SU-DHL-6 (cell line): ENCODE measurements around the gene SLC43A1.

Source experiments
- EZH2phosphoT487 ChIP-seq: fragments of 200-600 bp; sonication (generic), shearing (Covaris generic); conservative IDR thresholded peaks from 2 replicates; pipeline ENCODE4 v1.6.1; 2018; ENCODE audit warnings: mild to moderate bottlenecking, antibody characterized with exemption, low read length, moderate library complexity, mixed read lengths
- TF ChIP-seq, protein P1 (sequence below): fragments of 200-600 bp; sonication (generic); IDR thresholded peaks from one replicate; pipeline ENCODE4 v1.5.1; 2017; ENCODE audit warnings: antibody characterized with exemption, mild to moderate bottlenecking, low read length, moderate library complexity; ENCODE audit not compliant: insufficient read depth, poor library complexity, severe bottlenecking

DNA sequence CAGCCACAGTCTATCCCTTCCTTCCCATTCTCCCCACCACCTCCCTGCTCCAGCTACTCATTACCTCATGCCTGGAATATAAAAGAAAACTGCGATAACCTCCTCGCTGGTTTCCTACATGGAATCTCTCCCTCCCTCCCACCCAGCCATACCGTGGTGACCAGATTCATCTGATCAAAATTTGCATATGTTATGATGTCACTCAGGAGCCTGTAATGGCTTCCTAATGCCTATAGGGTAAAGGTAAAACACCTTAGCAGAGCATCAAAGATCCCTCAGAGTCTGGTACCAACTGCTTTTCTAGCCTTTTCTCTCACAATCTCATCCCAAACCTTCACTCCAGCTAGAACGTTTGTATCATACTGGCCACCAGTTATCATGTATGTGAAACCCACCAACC, 35.6 kb downstream of the SLC43A1 start:
- TF ChIP-seq, protein P1, sequence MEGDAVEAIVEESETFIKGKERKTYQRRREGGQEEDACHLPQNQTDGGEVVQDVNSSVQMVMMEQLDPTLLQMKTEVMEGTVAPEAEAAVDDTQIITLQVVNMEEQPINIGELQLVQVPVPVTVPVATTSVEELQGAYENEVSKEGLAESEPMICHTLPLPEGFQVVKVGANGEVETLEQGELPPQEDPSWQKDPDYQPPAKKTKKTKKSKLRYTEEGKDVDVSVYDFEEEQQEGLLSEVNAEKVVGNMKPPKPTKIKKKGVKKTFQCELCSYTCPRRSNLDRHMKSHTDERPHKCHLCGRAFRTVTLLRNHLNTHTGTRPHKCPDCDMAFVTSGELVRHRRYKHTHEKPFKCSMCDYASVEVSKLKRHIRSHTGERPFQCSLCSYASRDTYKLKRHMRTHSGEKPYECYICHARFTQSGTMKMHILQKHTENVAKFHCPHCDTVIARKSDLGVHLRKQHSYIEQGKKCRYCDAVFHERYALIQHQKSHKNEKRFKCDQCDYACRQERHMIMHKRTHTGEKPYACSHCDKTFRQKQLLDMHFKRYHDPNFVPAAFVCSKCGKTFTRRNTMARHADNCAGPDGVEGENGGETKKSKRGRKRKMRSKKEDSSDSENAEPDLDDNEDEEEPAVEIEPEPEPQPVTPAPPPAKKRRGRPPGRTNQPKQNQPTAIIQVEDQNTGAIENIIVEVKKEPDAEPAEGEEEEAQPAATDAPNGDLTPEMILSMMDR, result no peak
- no peak for TF ChIP-seq EZH2phosphoT487
